SK-N-MC (cell line): ENCODE results near the gene TMOD1.

Experiments
- EZH2 ChIP-seq: fragments of 200-600 bp; sonication (generic); IDR thresholded peaks from one replicate; pipeline ENCODE4 v1.6.1; 2017; ENCODE audit warnings: antibody characterized with exemption
- POLR2AphosphoS5 ChIP-seq: IDR thresholded peaks from 2 replicates; pipeline ENCODE4 v1.6.1; 2012; ENCODE audit warnings: mild to moderate bottlenecking, low read depth, low read length, borderline replicate concordance

DNA sequence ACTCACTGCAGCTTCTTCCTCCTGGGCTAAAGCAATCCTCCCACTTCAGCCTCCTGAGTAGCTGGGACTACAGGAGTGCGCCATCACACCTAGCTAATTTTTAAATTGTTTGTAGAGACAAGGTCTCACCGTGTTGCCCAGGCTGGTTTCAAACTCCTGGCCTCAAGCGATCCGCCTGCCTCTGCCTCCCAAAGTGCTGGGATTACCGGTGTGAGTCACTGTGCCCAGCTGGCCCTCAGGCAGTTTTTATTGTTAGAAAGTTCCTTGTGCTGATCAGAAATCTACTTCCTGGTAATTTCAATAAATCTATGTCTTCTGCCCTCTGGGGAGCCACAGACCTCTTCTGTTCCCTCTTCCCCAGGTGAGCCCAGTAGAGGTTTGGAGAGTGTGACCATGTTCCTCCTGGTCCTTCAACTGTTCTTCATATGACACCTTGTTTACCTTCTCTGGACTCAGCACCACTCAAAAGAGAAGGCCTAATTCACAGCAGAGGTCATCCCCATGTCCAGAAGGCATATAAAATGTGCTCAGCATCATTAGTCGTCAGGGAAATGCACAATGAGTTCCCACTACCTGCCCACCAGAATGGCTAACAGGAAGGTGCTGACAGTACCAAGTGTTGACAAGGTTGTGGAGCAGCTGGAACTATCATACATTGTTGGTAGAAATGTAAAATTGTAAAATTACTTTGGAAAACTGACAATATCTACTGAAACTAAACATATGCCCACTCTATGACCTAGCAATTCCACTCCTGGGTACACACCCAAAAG is 10.4 kb downstream of the TMOD1 start:
- TF ChIP-seq EZH2 (no peak), POLR2AphosphoS5 (no peak)
